NCI-H1436 (cell line): ENCODE measurements around the gene IFNA2.
"Not testable (repeated sequence)": the region's sequence is repeated elsewhere in the genome, so short reads cannot be mapped to it uniquely, and the experiment has no call there.

Experiments used
- DNase-seq: peaks from one replicate; lab custom pipeline; 2025; lab: John Stamatoyannopoulos, UW

IFNA2 gene

DNA sequence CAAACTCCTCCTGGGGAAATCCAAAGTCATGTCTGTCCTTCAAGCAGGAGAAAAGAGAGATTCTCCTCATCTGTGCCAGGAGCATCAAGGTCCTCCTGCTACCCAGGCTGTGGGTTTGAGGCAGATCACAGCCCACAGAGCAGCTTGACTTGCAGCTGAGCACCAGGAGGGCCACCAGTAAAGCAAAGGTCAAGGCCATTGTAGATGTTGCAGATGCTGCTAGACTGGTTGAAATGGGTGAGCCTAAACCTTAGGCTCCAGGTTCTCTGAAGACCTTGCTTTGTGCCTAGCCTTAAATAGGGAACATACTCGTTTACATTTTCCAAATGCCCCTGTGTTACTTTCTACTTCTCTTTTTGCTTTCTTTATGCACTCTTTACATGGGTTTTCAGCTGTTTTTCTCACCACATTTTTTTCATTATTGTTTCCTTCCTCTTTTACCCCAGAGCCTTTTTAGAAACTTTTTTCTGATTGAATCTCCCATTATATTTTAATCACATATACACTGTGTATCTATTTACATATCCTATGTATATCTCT, at the start of gene IFNA2:
Gene IFNA2 (minus strand): TSS at position 268 of the 540 bp plus-strand sequence. CDS start 69 bp downstream, at position 199.
- DNase-seq, result no peak

GRCh38 chr9:21435015-21435383, 49.8 kb upstream of the IFNA2 start:
- not testable (repeated sequence) for DNase-seq

GRCh38 chr9:21434202-21435014, 49.2 kb upstream of the IFNA2 start:
- peak; percentile 34 for DNase-seq

- DNase-seq, result no peak
Measured at GRCh38 chr9:21432672-21433425, 47.7 kb upstream of the IFNA2 start.

DNA sequence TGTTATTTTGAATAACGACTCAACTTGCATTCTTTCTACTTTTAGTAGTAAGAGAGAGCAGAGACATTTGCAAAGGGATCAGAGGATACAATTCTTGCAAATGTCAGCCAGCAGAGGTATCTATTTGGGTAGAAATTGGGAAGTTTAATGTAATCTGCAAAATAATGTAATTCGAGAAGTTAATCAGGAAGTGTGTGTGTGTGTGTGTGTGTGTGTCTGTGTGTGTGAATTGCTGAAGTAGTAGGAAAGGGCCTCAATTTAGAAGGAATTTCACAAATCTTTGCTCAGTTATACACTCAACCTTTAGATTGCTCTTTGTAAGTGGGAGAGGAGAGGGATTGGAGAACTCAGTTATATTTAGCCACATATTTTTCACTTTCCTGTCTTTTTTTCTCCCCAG, 44.0 kb upstream of the IFNA2 start:
- no peak for DNase-seq

DNA sequence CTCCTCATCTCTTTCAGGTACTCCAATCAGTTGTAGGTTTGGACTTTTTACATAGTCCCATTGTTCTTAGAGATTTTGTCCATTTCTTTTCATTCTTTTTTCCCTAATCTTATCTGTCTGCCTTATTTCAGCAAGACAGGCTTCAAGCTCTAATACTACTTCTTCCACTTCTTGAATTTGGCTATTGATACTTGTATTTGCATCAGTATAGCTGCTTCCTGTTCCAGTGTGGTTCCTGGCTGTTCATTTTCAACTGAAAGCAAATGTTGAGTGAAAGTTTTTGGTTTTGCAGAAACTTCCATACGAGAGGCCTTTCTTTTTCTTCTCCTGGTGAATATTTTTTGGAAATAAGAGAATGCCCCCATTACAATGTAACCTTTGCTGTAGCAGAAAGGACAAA, 43.0 kb upstream of the IFNA2 start:
- no peak for DNase-seq

GRCh38 chr9:21415493-21416267, 30.5 kb upstream of the IFNA2 start:
- no peak for DNase-seq

- DNase-seq, result no peak
Measured at GRCh38 chr9:21414220-21414940, 29.2 kb upstream of the IFNA2 start.

GRCh38 chr9:21413624-21414023, 28.4 kb upstream of the IFNA2 start:
- no peak for DNase-seq

DNA sequence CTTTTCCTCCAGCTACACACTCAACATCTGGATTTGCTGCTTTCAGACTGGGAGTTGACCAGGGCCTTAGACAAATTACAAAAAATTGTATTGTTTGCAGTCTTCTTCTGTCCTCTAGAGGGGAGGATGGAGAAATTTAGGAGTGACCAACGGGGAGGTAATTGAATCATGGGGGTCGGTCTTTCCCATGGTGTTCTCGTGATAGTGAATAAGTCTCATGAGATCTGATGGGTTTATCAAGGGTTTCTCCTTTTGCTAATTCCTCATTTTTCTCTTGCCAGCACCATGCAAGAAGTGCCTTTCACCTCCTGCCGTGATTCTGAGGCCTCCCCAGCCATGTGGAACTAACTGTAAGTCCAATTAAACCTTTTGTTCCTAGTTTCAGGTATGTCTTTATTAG, 28.0 kb upstream of the IFNA2 start:
- no peak for DNase-seq

DNA sequence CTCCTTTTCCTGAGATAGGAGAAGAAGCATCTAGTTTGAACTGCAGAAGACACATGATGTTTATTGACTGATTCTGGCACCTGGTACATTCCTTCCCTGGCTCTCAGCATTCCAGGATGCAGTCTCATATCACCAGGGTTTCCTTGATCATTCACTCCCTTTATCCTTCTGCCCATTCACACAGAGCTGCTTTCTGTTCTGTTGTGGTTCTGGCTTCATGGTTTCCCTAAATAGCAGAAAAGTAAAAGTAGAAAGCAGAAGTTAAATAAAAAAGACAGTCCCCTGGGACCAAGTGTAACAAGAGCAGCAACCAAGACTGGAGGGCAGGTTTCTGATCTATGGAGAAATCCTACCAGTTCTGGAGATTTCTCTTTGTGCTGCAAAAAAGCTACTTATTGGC, 26.9 kb upstream of the IFNA2 start:
- no peak for DNase-seq

- DNase-seq, result no peak
Measured at GRCh38 chr9:21408817-21409216, 23.6 kb upstream of the IFNA2 start, which contains the start of gene IFNA8. Gene IFNA8 (plus strand): TSS chr9:21409117. CDS start chr9:21409177, 60 bp downstream.

GRCh38 chr9:21404146-21404545, 18.9 kb upstream of the IFNA2 start:
- DNase-seq, result no peak

GRCh38 chr9:21402386-21403251, 17.4 kb upstream of the IFNA2 start:
- DNase-seq, result no peak

- no peak for DNase-seq
Measured at GRCh38 chr9:21399956-21400355, 14.8 kb upstream of the IFNA2 start.

GRCh38 chr9:21398955-21399489, 13.8 kb upstream of the IFNA2 start:
- DNase-seq, result no peak

DNA sequence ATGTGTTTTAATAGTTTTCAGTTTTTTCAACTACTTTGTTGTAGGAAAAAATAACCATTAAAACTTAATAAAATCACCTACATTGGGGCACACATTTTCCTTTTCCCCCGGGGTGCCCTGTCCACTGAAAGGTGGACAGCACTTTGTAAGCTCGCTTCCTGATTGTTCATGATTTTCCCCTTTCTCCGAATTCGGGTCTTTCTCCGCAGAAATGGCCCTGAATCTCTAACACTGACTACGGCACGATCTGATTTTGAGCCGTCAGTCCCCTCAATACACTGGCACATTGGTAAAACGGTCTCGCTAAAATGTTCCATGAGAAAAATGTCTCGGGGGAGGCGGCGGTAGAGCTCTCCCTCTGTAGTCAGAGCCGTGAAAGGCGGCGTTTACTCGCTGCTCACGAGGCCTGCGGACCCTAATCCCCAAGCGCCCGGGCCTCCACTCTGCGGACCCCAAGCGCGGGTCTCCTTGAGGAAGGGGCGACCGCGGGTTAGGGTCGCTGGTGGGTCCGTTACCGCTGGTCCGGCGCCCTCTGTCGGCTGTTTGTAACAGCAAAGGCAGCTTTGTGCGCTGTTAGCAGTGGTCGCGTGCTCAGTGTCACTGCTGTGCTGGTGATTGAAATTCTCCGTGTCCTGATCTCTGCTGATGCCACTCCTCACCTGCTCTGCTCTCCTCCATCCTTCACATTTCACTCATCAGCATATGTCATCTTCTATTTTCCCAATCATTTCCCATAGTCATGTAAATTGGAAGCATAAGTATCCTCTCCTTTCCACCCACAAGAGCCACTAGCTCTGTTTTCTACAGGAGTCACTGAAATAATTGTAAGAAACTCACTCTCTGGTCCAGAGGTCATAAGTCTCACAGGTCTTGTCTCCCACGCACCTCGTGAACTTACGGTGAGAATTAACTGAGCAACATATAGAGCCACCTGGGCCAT, 10.8 kb upstream of the IFNA2 start:
- DNase-seq, result no peak

DNA sequence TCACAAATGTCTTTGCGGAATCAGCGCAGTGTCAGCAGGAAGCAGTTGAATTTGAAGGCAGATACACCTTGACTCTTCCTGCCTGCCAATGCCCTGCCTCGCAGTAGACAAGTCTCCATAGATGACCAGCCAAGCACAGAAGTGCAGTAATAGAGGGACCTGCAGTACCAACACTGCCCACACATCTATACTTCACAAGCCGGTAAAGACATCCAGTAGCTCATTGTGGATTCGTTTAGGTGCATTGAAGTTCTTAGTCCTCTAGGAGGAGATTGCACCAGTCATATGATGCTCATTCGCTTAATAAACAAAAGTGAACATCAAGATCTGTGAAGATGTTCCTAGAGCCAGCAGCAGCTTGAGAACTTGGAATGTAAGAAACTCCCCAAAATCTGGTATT, 7.1 kb upstream of the IFNA2 start:
- no peak for DNase-seq

DNA sequence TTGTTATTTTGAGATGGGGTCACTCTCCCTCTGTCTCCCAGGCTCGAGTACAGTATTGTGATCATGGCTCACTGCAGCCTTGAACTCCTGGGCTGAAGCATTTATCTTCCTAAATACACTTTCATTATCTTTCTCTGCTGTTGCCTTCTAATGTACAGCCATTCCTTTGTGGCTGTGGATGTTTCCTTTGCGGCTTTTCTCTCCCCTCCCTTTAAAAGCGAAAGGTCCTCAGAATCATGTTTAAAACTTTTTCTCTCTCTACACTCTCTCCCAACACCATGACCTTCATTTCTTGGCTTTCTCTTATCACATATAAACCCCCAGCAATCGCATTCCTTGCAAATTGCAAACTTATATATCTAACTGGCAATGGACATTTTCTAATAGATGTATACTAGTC, 1.6 kb downstream of the IFNA2 start:
- DNase-seq, result no peak
